22Rv1 (cell line): ENCODE results near the gene IFT74.

Experiments used
- ZFX ChIP-seq: fragments of 450-650 bp; IDR thresholded peaks from 2 replicates; pipeline ENCODE4 v1.6.1; 2017; ENCODE audit warnings: antibody characterized with exemption, borderline replicate concordance
- TF ChIP-seq, protein P1 (sequence below): fragments of 450-650 bp; IDR thresholded peaks from 2 replicates; pipeline ENCODE4 v1.5.1; 2017; ENCODE audit warnings: mild to moderate bottlenecking

DNA sequence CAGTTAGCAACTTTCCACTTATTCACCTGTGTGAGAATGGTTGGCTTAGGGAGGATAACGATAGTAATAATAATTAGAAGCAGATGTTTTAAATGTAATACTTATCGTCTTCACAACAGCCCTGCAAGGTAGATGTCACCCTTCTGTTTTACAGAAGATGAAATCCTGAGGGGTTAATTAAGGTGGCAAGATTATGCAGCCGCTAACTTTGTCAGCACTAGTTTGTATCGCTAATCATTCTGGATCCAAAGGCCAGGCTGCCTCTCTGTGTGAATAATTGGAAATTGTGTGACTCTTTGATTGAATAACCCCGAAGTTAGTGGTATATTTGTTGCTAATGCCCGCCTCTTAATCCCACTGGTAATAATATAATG is 635 bp downstream of the IFT74 start:
- TF ChIP-seq, protein P1, sequence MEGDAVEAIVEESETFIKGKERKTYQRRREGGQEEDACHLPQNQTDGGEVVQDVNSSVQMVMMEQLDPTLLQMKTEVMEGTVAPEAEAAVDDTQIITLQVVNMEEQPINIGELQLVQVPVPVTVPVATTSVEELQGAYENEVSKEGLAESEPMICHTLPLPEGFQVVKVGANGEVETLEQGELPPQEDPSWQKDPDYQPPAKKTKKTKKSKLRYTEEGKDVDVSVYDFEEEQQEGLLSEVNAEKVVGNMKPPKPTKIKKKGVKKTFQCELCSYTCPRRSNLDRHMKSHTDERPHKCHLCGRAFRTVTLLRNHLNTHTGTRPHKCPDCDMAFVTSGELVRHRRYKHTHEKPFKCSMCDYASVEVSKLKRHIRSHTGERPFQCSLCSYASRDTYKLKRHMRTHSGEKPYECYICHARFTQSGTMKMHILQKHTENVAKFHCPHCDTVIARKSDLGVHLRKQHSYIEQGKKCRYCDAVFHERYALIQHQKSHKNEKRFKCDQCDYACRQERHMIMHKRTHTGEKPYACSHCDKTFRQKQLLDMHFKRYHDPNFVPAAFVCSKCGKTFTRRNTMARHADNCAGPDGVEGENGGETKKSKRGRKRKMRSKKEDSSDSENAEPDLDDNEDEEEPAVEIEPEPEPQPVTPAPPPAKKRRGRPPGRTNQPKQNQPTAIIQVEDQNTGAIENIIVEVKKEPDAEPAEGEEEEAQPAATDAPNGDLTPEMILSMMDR: no peak
- no peak for TF ChIP-seq ZFX
